ENCODE measurements around the gene FUT8.

The FUT8 gene

GRCh38 chr14:65469903-65470302 is 57.4 kb downstream of the FUT8 start:
- no peak for DNase-seq (ENCODE audit: low spot score)
- Histone ChIP-seq H3K27ac (no peak overlapping the region), H3K4me3 (no peak overlapping the region)
- TF ChIP-seq CTCF (IDR thresholded peaks at IDR 0.05) = no peak

GRCh38 chr14:65470404-65470880 is 57.9 kb downstream of the FUT8 start:
- Histone ChIP-seq H3K4me3 (no peak overlapping the region), H3K27ac (no peak overlapping the region)
- DNase-seq (ENCODE audit: low spot score) = no peak
- TF ChIP-seq CTCF (IDR thresholded peaks at IDR 0.05) = no peak

DNA sequence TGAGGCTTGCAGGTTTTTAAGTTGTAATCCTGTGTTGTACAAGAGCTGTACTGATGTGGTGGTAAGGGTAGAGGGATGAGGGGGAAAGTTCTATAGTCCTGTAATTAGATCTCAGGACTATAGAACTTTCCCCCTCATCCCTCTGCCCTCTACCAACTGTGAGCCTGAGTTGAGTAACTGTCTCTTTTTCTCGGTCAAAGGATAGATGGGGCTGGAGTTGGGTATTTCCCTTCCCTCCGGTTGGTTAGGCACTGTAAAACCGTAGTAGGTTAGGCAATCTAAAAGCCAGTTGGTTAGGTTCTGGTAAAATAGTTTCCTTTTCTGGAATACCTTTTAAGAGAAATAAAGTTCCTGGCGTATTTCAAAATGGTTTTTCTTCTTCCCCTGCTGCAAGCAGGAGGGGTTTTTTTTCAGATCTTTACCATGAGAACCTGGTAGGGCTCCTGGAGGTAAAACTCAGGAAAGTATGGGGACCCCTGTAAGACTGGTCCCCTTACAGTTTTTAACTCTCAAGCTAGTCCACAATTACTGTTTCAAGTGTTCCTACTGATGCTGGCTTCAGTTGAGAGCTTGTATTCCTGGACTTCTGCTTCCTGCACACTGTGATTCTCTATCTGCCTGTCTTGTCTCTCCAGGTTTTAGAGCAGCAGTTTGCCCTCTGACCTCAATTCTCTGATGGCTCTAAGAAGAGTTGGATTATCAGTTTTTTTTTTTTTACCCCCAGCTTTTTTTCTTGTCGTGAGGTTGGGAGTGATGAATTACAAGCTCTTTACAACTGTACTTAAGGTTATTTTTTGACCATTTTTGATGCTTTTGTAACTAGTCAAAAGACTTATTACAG is 58.7 kb downstream of the FUT8 start:
- TF ChIP-seq CTCF (IDR thresholded peaks at IDR 0.05) = no peak
- H3K27ac ChIP-seq = no peak overlapping the region
- no peak overlapping the region for H3K4me3 ChIP-seq
- no peak for DNase-seq (ENCODE audit: low spot score)

GRCh38 chr14:65472189-65472588 is 59.7 kb downstream of the FUT8 start:
- no peak overlapping the region for H3K4me3 ChIP-seq
- no peak overlapping the region for H3K27ac ChIP-seq
- DNase-seq (ENCODE audit: low spot score) = no peak
- no peak for TF ChIP-seq CTCF (IDR thresholded peaks at IDR 0.05)

GRCh38 chr14:65476273-65476941 is 63.9 kb downstream of the FUT8 start:
- H3K27ac ChIP-seq = no peak overlapping the region

GRCh38 chr14:65476942-65477318 is 64.4 kb downstream of the FUT8 start:
- Histone ChIP-seq H3K27ac (no peak overlapping the region), H3K4me3 (no peak overlapping the region)
- no peak for DNase-seq (ENCODE audit: low spot score)
- no peak for TF ChIP-seq CTCF (IDR thresholded peaks at IDR 0.05)

More at GRCh38 chr14:65476273-65476941, 63.9 kb downstream of the FUT8 start:
- no peak for DNase-seq (ENCODE audit: low spot score)
- TF ChIP-seq CTCF (IDR thresholded peaks at IDR 0.05) = no peak
- H3K4me3 ChIP-seq = no peak overlapping the region
